Lung (tissue), 12 donors: Measurements from ENCODE around the gene APOA4. TPM values are rescaled to one million over a fixed set of nuclear protein-coding genes. Genes with fewer than 3 reads are reported as not detected.

Experiments
- ATAC-seq: fragments of 200-7000 bp; cut with Tn5 transposase; one replicate; pipeline ENCODE4 v1.9.1; 2020; ENCODE audit warnings: moderate number of reproducible peaks; ENCODE audit not compliant: insufficient read depth, low FRiP score
- DNase-seq, 3 donors: peaks; one replicate each; pipeline ENCODE4 v3.0.0-alpha.2; 2013 to 2017
- H3K27ac ChIP-seq, 2 donors: one replicate each; pipeline ENCODE4 v1.5.1; 2013; ENCODE audit warnings: mild to moderate bottlenecking in 2 of 2, moderate library complexity in 2 of 2, control low read depth in 1 of 2, inconsistent platforms in 1 of 2, low read depth in 1 of 2, low read length in 1 of 2
- H3K27me3 ChIP-seq, 3 donors: one replicate each; pipeline ENCODE4 v1.5.1; 2013; ENCODE audit warnings: low read length in 2 of 3; ENCODE audit not compliant: control insufficient read depth in 3 of 3, insufficient read depth in 3 of 3
- H3K36me3 ChIP-seq, 4 donors: one replicate each; pipeline ENCODE4 v1.5.1; 2013; ENCODE audit warnings: low read length in 4 of 4, mild to moderate bottlenecking in 1 of 4, moderate library complexity in 1 of 4; ENCODE audit not compliant: control insufficient read depth in 4 of 4, insufficient read depth in 4 of 4
- H3K4me1 ChIP-seq, 5 donors: one replicate each; pipeline ENCODE4 v1.5.1; 2013; ENCODE audit warnings: low read length in 5 of 5, mild to moderate bottlenecking in 2 of 5, moderate library complexity in 1 of 5; ENCODE audit not compliant: control insufficient read depth in 5 of 5, insufficient read depth in 5 of 5
- H3K4me3 ChIP-seq: one replicate; pipeline ENCODE4 v1.5.1; 2013; ENCODE audit warnings: mild to moderate bottlenecking, control low read depth, moderate library complexity
- H3K9ac ChIP-seq, 2 donors: one replicate each; pipeline ENCODE4 v1.5.1; 2013; ENCODE audit warnings: low read length in 2 of 2, control low read depth in 1 of 2; ENCODE audit not compliant: insufficient read depth in 1 of 2
- H3K9me3 ChIP-seq, 4 donors: one replicate each; pipeline ENCODE4 v1.5.1; 2013; ENCODE audit warnings: low read length in 3 of 4, mild to moderate bottlenecking in 1 of 4, moderate library complexity in 1 of 4; ENCODE audit not compliant: control insufficient read depth in 4 of 4, insufficient read depth in 3 of 4
- CTCF ChIP-seq: IDR thresholded peaks from 2 replicates; pipeline ENCODE4 v1.5.1; 2012; ENCODE audit warnings: mild to moderate bottlenecking; ENCODE audit errors: control extremely low read depth, extremely low read depth
- WGBS, 2 donors: extraction: QIAGEN DNeasy Blood & Tissue Kit; methylation state at CpG; one replicate each; pipeline ENCODE4 v1.1.7; 2013; 5-methylcytosine and 5-hydroxymethylcytosine counted together
- polyA plus RNA-seq, 2 donors: library from polyadenylated mRNA; stranded (reverse); fragments of 200-250 nt; gene quantifications; one replicate each; pipeline ENCODE4 v1.2.1, GENCODE V29; 2013
- total RNA-seq, 2 donors: library from RNA; depleted of rRNA in 1 of 2; stranded (reverse); fragments of >200 nt in 1 of 2; gene quantifications; one replicate each; pipeline ENCODE4 v1.2.1, GENCODE V29; 2014 to 2021
- donor health status: control.
- donor health status: control.
- donor health status: Bipolar disorder and iron deficiency.
- donor health status: healthy.
- donor health status: DM: yes; HTN: yes; CAD: no.

The APOA4 gene
- total and polyA plus RNA-seq, 4 donors = 0.06 TPM; not detected in 3

GRCh38 chr11:116859175-116859574 is 36.1 kb upstream of the APOA4 start:
- H3K27ac ChIP-seq = no peak overlapping the region
- no peak for DNase-seq
- no peak overlapping the region for H3K9ac ChIP-seq
- 96 to 98% methylated on average over 8 of the region's 8 CpGs for WGBS, 2 donors
- peaks cover 32 to 52% (median 48%) of the 10 kb centered on the region in 4 donors for H3K36me3 ChIP-seq
- no peaks in the 10 kb centered on the region for H3K4me1 ChIP-seq
- ATAC-seq = no peak
- no peak for TF ChIP-seq CTCF
- no peaks in the 10 kb centered on the region for H3K27me3 ChIP-seq
- no peak overlapping the region for H3K4me3 ChIP-seq
- no peaks in the 10 kb centered on the region for H3K9me3 ChIP-seq

DNA sequence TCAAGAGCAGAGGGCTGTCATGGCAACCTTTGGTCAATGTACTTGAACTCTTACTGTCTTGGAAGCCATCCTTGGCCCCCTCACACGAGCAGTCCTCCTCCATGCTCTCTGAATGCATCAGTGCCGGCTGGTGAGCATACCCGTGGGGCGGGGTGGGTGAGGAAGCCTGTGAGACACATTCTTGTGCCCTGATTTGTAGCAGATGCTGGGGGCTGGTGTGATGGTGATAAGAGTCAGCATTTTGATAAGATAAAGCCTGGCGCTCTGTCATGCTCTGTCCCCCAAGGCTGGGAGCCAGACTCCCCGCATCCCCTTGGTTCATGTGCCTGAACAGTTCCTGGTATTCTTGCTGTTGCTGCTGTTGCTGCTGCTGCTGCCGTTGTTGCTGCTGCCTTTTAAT is 34.8 kb upstream of the APOA4 start:
- no peak for TF ChIP-seq CTCF
- Histone ChIP-seq H3K36me3 (peaks cover 28 to 52% (median 42%) of the 10 kb centered on the region in 4 donors), H3K27me3 (no peaks in the 10 kb centered on the region), H3K27ac (no peak overlapping the region), H3K4me1 (peaks cover 0 to 5% (median under 1%) of the 10 kb centered on the region in 5 donors), H3K9me3 (no peaks in the 10 kb centered on the region), H3K9ac (no peak overlapping the region), H3K4me3 (no peak overlapping the region)
- DNase-seq (no peak), ATAC-seq (no peak)
- 86 to 91% methylated on average over 7 of the region's 7 CpGs for WGBS, 2 donors

DNA sequence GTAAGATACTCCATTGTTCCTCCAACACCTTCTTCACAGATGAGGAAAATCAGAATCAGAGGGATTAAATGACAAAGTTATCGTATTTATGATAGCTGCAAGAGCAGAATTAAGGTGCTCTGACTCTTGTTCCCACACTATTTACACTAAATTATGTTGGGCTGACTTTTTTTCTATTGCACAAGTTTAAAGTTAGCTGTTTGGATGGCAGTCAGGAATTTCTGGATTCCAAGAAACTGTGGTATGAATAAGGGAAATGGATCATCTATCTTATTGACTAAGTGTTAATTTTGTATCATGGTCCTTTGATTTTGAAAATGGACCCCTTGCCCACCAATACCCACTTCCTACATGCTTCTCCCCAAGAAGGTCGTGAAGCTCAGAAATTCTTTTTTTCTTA is 34.2 kb upstream of the APOA4 start:
- no peak overlapping the region for H3K27ac ChIP-seq

More for the DNA sequence above, 34.2 kb upstream of the APOA4 start:
- Histone ChIP-seq H3K9me3 (no peaks in the 10 kb centered on the region), H3K27me3 (no peaks in the 10 kb centered on the region), H3K4me3 (no peak overlapping the region), H3K36me3 (peaks cover 26 to 49% (median 40%) of the 10 kb centered on the region in 4 donors), H3K4me1 (peaks cover 0 to 8% (median 7%) of the 10 kb centered on the region in 5 donors), H3K9ac (no peak overlapping the region)
- DNase-seq (peak in 1 of 3 donors; percentile 19), ATAC-seq (no peak)
- no peak for TF ChIP-seq CTCF
- 82 to 89% methylated on average over 2 of the region's 2 CpGs for WGBS, 2 donors
